HG03196 (cell line): ENCODE results near the gene PARK7.
"Not testable (repeated sequence)": the region's sequence is repeated elsewhere in the genome, so short reads cannot be mapped to it uniquely, and the experiment has no call there.

ENCODE experiments used
- ATAC-seq: cut with Tn5 transposase; IDR thresholded peaks from one replicate; pipeline ENCODE4 v1.9.1; 2021; ENCODE audit not compliant: unreplicated experiment

The PARK7 gene

GRCh38 chr1:7942214-7942921 is 19.1 kb upstream of the PARK7 start:
- ATAC-seq: no peak

- ATAC-seq: no peak
Measured at GRCh38 chr1:7943251-7943650, 18.3 kb upstream of the PARK7 start.

- no peak for ATAC-seq
Measured at GRCh38 chr1:7948960-7949359, 12.6 kb upstream of the PARK7 start.

GRCh38 chr1:7952791-7953190 is 8.7 kb upstream of the PARK7 start:
- ATAC-seq: not testable (repeated sequence)

- ATAC-seq: peak; percentile 98
Measured at GRCh38 chr1:7953850-7954609, 7.5 kb upstream of the PARK7 start.

- no peak for ATAC-seq
Measured at GRCh38 chr1:7954683-7955082, 6.8 kb upstream of the PARK7 start.

- no peak for ATAC-seq
Measured at GRCh38 chr1:7956218-7957032, 5.1 kb upstream of the PARK7 start.

GRCh38 chr1:7960165-7960564 is 1.3 kb upstream of the PARK7 start:
- no peak for ATAC-seq

GRCh38 chr1:7960867-7961215 is 670 bp upstream of the PARK7 start:
- ATAC-seq: no peak

- ATAC-seq: peak; percentile 11
Measured at GRCh38 chr1:7962014-7962335, 464 bp downstream of the PARK7 start.

GRCh38 chr1:7962636-7963377 is 1.3 kb downstream of the PARK7 start:
- ATAC-seq: no peak

GRCh38 chr1:7963378-7963730 is 1.8 kb downstream of the PARK7 start:
- not testable (repeated sequence) for ATAC-seq

GRCh38 chr1:7963841-7964240 is 2.3 kb downstream of the PARK7 start:
- not testable (repeated sequence) for ATAC-seq

- no peak for ATAC-seq
Measured at GRCh38 chr1:7964476-7964875, 3.0 kb downstream of the PARK7 start.

- ATAC-seq: no peak
Measured at GRCh38 chr1:7967196-7967595, 5.7 kb downstream of the PARK7 start.

GRCh38 chr1:7967651-7968050 is 6.1 kb downstream of the PARK7 start:
- no peak for ATAC-seq

- ATAC-seq: no peak
Measured at GRCh38 chr1:7970246-7970645, 8.7 kb downstream of the PARK7 start.

GRCh38 chr1:7971024-7971423 is 9.5 kb downstream of the PARK7 start:
- ATAC-seq: no peak

GRCh38 chr1:7972285-7972684 is 10.8 kb downstream of the PARK7 start:
- ATAC-seq: no peak

- no peak for ATAC-seq
Measured at GRCh38 chr1:7973086-7973485, 11.6 kb downstream of the PARK7 start.

- no peak for ATAC-seq
Measured at GRCh38 chr1:7975212-7975865, 13.8 kb downstream of the PARK7 start.
